HEK293 (cell line): Measurements from ENCODE around the gene ZNF786.

ENCODE experiments used
- ZFHX2 ChIP-seq: fragments of 450-650 bp; formaldehyde crosslinking; conservative IDR thresholded peaks from 2 replicates; pipeline ENCODE4 v1.5.1; 2016; ENCODE audit warnings: missing biosample characterization, missing genetic modification characterization
- TF ChIP-seq, protein P1 (sequence below): fragments of 450-650 bp; formaldehyde crosslinking; IDR thresholded peaks from 2 replicates; pipeline ENCODE4 v1.5.1; 2017; ENCODE audit warnings: missing biosample characterization, missing genetic modification characterization
- TF ChIP-seq, protein P2 (sequence below): fragments of 450-650 bp; formaldehyde crosslinking; IDR thresholded peaks from 2 replicates; pipeline ENCODE4 v1.5.1; 2016; ENCODE audit warnings: missing biosample characterization, missing genetic modification characterization
- TF ChIP-seq, protein P3 (sequence below): fragments of 450-650 bp; formaldehyde crosslinking; IDR thresholded peaks from 2 replicates; pipeline ENCODE4 v1.5.1; 2016; ENCODE audit warnings: missing biosample characterization, missing genetic modification characterization, low read depth

DNA sequence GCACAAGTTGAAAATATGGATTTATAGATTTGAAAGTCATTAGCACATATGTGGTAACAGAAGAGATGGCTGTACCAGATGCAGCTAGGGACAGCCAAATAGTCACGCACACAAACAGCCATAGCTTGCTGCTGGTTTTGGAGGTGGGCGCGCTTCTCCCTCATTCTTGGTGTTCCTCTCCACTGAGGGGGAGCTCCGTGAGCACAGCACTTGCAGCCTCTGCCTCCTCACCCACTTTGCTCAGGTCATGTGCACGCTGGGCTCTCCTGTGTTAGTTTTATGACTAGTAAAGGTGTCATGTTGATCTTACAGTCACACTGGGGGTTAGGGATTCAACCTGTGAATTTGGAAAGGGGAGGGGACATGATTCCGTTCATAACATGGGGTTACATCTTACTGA, 8.5 kb upstream of the ZNF786 start:
- no peak for TF ChIP-seq ZFHX2 (tag by site-specific recombination)
- TF ChIP-seq, protein P1, sequence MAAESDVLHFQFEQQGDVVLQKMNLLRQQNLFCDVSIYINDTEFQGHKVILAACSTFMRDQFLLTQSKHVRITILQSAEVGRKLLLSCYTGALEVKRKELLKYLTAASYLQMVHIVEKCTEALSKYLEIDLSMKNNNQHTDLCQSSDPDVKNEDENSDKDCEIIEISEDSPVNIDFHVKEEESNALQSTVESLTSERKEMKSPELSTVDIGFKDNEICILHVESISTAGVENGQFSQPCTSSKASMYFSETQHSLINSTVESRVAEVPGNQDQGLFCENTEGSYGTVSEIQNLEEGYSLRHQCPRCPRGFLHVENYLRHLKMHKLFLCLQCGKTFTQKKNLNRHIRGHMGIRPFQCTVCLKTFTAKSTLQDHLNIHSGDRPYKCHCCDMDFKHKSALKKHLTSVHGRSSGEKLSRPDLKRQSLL: no peak
- TF ChIP-seq, protein P2, sequence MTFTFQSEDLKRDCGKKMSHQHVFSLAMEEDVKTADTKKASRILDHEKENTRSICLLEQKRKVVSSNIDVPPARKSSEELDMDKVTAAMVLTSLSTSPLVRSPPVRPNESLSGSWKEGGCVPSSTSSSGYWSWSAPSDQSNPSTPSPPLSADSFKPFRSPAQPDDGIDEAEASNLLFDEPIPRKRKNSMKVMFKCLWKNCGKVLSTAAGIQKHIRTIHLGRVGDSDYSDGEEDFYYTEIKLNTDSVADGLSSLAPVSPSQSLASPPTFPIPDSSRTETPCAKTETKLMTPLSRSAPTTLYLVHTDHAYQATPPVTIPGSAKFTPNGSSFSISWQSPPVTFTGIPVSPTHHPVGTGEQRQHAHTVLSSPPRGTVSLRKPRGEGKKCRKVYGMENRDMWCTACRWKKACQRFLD (tag by site-specific recombination): no peak
- TF ChIP-seq, protein P3, sequence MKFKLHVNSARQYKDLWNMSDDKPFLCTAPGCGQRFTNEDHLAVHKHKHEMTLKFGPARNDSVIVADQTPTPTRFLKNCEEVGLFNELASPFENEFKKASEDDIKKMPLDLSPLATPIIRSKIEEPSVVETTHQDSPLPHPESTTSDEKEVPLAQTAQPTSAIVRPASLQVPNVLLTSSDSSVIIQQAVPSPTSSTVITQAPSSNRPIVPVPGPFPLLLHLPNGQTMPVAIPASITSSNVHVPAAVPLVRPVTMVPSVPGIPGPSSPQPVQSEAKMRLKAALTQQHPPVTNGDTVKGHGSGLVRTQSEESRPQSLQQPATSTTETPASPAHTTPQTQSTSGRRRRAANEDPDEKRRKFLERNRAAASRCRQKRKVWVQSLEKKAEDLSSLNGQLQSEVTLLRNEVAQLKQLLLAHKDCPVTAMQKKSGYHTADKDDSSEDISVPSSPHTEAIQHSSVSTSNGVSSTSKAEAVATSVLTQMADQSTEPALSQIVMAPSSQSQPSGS (tag by site-specific recombination): no peak
